GM18498 (cell line): ENCODE results near the gene TMED10.

Experiments used
- ATAC-seq: cut with Tn5 transposase; IDR thresholded peaks from one replicate; pipeline ENCODE4 v1.9.1; 2021; ENCODE audit warnings: mild to moderate bottlenecking, moderate library complexity; ENCODE audit not compliant: unreplicated experiment

The TMED10 gene

GRCh38 chr14:75176142-75176820 is at the start of gene TMED10:
Gene TMED10 (minus strand): TSS chr14:75176612. CDS start chr14:75176579, 33 bp downstream.
- ATAC-seq: peak; percentile 78

- ATAC-seq: no peak
Observed at GRCh38 chr14:75224561-75224960, 48.1 kb upstream of the TMED10 start.

- peak; percentile 46 for ATAC-seq
Observed at GRCh38 chr14:75223664-75224154, 47.3 kb upstream of the TMED10 start.

- no peak for ATAC-seq
Observed at GRCh38 chr14:75222208-75222701, 45.8 kb upstream of the TMED10 start.

GRCh38 chr14:75221797-75222196 is 45.4 kb upstream of the TMED10 start:
- no peak for ATAC-seq

GRCh38 chr14:75220156-75220555 is 43.7 kb upstream of the TMED10 start:
- ATAC-seq: no peak

GRCh38 chr14:75217508-75218206 is 41.2 kb upstream of the TMED10 start:
- ATAC-seq: no peak

GRCh38 chr14:75216427-75217006 is 40.1 kb upstream of the TMED10 start:
- no peak for ATAC-seq

GRCh38 chr14:75215520-75215919 is 39.1 kb upstream of the TMED10 start:
- no peak for ATAC-seq

GRCh38 chr14:75214558-75214957 is 38.1 kb upstream of the TMED10 start:
- ATAC-seq: no peak

GRCh38 chr14:75213172-75213571 is 36.8 kb upstream of the TMED10 start:
- ATAC-seq: no peak

- ATAC-seq: no peak
Observed at GRCh38 chr14:75208843-75209242, 32.4 kb upstream of the TMED10 start.

- no peak for ATAC-seq
Observed at GRCh38 chr14:75206190-75206589, 29.8 kb upstream of the TMED10 start.

GRCh38 chr14:75205591-75205990 is 29.2 kb upstream of the TMED10 start:
- ATAC-seq: no peak

- ATAC-seq: no peak
Observed at GRCh38 chr14:75204116-75204515, 27.7 kb upstream of the TMED10 start.

GRCh38 chr14:75202657-75203056 is 26.2 kb upstream of the TMED10 start:
- no peak for ATAC-seq

- ATAC-seq: no peak
Observed at GRCh38 chr14:75201087-75201486, 24.7 kb upstream of the TMED10 start.

GRCh38 chr14:75200451-75200850 is 24.0 kb upstream of the TMED10 start:
- no peak for ATAC-seq

- ATAC-seq: no peak
Observed at GRCh38 chr14:75198291-75198933, 22.0 kb upstream of the TMED10 start.

GRCh38 chr14:75197338-75197737 is 20.9 kb upstream of the TMED10 start:
- ATAC-seq: no peak

GRCh38 chr14:75196468-75196867 is 20.1 kb upstream of the TMED10 start:
- no peak for ATAC-seq
